DMS53 treated with DMSO at 0.1 percent for 48 hours (cell line): Measurements from ENCODE around the gene GID4.
A peak's percentile ranks its signal among the peaks of the same experiment; 100 is the strongest.

ENCODE experiments used
- DNase-seq: peaks from one replicate; lab custom pipeline; 2025; ENCODE audit not compliant: unreplicated experiment; lab: John Stamatoyannopoulos, UW

Gene GID4

DNA sequence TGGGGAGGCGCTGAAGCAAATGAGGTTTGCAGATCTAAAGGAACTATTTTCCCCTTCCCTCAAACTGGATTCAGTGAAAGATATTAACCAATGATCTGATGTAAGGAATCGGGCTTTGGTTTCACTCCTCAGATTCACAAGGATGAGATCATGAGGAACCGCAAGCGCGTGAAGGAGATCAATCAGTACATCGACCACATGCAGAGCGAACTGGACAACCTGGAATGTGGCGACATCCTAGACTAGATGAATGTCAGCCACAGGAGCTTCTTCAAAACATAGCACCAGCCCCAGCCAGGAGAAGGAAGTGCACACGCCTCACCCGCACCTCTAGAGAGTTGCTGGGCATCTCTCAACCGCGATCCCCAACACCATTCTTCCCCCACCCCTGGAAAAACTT is 22.8 kb upstream of the GID4 start:
- no peak for DNase-seq

DNA sequence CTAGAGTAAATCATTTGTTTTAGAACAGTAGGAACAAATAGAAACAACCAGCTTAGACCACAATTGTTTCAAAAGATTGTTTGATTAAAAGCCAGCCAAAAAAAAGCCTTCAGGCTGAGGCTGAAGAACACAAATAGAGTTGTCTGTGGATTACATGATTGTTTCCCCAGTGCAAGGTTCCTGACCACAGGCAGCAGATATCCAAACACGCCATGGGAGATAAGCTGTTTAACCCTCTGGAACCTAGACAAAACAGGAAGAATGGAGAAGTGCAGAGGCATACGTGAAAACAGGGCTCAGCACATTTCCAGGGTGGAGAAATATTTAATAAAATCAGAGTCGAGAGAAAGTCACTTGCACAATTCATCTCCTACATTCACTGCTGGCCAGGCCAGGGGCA is 21.2 kb upstream of the GID4 start:
- DNase-seq, result no peak

DNA sequence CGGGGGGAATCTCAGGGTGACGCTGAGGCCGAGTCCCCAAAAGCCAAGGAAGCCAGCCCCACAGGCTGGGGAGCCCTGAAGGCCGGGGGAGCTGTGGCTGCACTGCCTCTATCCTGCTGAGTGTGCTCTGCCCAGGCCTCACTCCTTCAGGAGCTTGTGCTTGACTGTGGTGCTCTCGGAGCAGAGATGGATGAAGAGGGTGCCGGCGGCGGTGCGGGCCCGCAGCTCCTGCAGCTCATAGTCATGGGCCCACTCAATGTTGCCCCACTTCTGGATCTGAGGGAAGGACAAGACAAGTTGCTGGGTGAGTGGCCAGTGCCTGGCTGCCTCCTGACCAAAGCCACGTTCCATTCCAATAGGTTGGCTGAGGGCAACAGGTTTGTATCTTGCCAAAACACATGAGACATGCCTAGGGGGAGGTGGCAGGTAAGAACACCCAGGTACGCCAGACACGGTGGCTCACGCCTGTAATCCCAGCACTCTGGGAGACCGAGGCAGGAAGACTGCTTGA is 20.7 kb upstream of the GID4 start:
- DNase-seq, result no peak

- no peak for DNase-seq
Measured at GRCh38 chr17:18019838-18020154, 19.4 kb upstream of the GID4 start.

GRCh38 chr17:18020971-18021370 is 18.2 kb upstream of the GID4 start:
- no peak for DNase-seq

DNA sequence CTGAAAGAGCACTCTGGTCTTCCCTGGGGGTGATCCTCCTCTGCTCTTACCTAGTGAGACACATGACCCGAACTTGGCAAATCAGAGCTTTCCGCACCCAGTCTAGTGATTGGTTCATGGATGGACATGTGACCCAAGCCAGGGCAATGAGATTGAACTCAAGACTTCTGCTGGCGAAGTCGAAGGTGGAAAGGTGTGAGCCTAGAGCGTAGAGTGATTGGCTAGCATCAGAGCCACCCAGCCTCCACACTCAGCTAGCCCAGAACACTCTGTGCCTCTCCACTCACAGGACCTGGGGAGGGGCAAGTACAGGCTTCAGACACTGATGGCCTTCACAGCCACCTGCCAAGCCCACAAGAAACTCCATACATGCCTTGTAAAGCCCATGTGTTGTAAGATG is 17.8 kb upstream of the GID4 start:
- no peak for DNase-seq

DNA sequence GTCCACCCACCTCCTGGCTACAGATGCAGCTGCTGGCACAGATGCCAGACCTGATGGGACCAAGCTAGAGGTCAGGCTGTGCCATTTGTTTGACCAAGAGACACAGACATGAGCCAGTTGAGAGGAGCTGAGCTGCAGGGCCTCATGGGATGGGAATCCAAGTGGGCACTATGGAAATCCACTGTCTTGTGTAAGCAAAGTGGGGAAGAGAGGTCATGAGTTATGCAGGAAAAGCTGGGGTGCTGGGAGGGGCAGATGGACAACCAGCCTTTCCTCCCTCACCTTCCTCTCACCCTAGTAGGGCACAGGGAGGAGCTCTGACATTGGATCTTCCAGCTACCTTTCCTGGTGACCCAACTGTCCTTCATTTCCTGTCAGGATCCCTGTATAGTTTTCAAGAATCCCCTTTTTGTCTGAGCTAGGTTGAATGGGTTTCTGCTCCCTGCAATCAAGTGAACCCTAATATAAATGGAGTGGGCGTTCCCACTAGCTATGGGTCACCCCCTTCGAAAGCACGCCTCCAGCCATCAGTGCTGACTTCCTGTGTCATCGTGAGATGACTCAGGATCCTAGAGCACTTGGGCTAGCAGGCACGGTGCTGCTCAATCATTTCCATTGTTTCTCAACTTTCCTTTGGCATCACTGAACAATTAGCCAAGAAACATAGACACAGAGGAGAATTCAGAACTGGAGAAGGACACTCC is 13.8 kb upstream of the GID4 start:
- no peak for DNase-seq

DNA sequence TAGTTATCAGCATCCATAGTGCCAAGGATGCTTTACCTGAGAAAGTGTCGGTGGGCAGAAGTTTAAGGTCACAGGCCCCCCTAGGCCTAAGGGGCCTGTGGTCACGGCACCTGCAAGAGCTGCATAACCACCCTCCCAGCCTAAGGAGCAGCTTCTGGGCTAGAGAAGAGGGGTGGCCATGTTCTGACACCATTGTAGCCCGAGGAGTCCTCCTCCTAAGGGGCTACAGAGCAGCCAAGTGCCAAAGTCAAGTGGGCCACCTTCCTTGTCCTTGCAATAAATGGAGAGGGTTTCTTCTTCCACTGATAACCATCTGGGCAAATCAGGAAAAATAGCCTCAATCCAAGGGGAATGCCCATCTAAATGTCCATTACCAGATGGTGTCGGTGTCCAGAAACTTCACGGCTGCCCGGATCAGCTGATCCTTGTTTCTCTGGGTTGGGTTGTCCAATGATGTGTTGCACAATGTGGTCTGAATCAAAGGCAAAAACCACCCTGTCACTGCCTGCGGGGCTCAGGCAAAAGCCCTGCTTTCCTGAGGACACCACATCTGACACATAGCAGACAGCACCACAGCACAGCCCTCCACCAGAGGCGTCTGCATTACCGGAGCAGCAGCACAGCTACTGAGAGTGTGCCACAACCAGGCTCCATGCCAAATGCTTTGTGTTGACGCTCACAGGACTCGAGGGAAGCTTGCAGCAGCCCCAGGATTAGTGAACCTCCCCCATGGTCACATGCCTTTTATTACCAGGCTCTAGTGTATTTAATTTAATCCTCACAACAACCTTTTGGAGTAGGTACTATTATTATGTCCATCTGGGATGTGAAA is 13.0 kb upstream of the GID4 start:
- no peak for DNase-seq

- no peak for DNase-seq
Measured at GRCh38 chr17:18027280-18027679, 11.9 kb upstream of the GID4 start.

GRCh38 chr17:18028114-18028951 is 10.9 kb upstream of the GID4 start:
- no peak for DNase-seq

GRCh38 chr17:18028952-18029540 is 10.2 kb upstream of the GID4 start:
- DNase-seq, result no peak

DNA sequence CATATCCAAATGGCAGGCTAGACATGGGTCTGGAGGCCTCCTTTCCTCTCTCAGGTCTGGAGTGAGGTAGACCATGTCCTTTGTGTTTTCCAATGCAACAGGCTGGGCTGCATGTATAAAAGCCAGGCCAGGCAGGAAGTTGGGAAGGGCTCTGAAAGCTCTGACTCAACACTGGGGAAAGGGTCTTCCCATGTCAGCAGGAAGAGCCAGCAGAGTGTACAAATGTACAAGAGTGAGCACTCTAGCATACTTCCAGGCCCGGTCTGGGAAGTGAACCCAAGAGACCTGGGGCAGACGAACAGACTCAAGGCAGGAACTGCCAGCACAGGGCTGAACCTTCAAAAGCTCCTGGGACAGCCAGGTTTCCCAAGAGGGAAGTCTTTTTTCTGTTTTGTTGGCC is 7.3 kb upstream of the GID4 start:
- DNase-seq, result no peak

DNA sequence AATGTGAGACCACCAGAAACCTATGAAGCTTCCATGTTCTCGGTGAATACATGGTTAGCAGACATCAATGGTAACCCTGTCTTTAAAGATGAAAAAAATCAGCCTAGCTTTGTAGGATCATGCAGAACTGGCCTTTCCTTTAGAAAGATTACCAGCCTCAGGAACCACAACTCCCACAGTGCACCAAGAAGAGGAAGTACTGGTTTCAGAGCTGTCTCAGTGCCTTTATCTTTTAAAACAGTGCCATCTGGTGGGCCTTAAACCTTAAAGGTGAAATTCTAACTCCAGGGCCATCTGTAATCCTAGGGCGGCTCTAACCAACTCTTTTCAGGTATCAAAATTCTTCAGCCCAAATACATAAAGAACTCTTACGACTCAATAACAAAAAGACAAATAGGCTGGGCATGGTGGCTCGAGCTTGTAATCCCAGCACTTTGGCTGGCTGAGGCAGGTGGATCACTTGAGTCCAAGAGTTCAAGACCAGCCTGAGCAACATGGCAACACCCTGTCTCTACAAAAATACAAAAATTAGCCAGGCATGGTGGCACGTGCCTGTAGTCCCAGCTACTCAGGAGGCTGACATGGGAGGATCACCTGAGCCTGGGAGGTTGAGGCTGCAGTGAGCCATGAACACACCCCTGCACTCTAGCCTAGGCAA is 5.6 kb upstream of the GID4 start:
- DNase-seq, result peak; percentile 73

DNA sequence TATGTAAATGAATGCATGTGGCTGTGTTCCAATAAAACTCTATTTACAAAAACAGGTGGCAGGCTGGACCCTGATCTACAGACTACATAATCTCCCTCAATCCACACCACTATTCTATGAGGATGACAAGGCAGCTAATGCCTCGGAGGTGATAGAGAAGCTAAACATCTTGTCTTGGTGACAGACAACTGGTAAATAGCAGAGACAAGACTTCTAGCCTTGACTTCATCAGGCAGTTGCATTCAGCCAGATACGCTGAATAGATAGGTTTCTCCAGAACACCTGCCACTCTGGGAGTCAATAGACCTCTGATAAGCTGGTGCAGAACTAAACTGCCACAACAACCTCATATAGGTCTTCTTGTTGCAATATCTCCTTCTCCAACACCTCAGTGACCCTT is 3.5 kb upstream of the GID4 start:
- no peak for DNase-seq

DNA sequence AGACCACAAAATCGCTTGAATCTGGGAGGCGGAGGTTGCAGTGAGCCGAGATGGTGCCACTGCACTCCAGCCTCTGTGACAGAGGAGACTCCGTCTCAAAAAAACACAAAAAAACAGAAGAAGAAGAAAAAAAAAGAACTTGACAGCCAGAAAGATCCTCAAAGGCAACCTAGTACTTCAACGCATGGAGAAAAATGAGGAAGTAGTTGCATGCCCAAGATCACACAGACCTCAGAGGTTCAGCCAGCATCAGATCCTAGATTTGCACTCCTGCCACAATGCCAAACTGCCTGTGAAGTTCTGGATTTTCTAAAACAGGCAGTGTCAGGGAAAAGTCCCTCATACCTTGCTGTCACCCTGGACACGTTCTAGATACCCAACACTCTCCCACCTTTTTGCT is 1.7 kb upstream of the GID4 start:
- DNase-seq, result no peak

- DNase-seq, result no peak
Measured at GRCh38 chr17:18038149-18038850, 908 bp upstream of the GID4 start.

DNA sequence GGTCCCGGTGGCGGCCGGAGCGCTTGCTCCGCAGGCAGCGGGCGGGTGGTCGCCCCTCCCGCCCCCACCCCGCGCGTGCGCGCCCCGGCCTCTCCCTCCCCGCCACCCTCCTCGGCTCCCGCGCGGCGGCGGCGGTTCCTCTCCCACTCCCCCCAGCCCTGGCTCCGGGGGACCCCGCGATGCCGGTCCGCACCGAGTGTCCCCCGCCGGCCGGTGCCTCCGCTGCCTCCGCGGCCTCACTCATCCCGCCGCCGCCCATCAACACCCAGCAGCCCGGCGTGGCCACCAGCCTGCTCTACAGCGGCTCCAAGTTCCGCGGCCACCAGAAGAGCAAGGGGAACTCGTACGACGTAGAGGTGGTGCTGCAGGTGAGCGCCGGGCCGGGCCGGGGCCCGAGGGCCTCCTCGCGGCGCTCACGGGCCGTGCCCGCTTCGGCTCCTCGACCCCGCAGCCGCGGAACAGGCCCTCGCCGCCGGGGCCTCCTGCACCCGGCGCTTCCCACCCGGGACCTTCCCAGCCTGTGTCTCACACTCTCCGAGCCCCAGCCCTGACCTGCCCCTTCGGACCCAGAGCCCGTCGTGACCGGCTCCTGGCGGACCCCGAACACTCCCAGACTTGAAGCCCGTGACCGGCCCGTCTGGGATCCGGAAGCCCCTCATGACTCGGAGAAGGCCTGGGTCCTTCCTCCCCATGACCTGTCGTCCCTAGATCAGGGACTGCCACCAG is 490 bp downstream of the GID4 start:
- no peak for DNase-seq

DNA sequence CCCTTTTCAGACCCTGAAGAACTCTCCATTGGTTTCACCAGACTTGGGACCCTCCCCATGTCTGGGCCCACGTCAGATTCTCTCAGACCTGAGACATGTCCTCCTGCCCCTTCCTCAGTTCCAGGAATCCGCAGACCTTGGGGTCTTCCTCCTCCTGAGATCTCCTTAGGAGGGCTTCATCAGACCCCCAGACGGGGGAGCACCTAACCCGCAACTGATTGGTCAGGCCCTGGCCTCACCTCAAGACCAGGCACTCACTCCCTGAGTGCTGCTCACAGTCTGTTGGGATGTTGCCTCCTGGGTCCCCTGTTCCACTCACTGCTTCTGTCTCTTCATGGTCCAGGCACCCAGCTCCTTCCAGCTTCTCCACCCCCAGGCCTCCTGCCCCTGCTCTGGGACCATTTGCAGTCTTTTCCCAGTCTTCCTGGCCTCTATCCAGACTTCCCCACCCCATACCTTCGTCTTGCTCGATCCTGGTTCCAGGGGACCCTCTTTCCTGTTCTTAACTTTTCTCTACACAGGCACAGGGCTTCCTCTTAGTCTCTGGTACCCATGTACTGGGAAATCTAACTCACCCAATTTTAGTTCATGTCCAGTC is 1.2 kb downstream of the GID4 start:
- DNase-seq, result no peak

DNA sequence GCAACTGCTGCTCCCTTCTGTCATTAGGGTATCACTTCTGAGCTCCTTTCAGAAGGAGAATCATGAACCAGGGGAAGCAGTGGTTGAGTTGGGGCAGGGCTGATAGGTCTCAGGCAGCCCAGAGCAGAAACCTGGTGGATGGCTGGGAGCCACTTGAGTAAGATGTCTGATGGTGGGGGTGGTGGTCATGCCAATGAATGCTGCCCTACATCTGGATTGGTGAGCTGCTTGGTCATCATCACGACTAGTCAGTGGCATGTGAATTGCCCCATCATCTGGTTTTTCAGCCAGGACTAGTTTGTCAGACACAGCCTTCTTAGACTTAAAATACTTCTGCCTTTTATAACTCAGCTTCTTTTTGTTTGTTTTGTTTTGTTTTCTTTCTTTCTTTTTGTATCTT is 2.6 kb downstream of the GID4 start:
- no peak for DNase-seq
